Dermis microvascular lymphatic vessel endothelial cell (primary cell): ENCODE data around the gene SMIM34. TPM values are rescaled to one million over a fixed set of nuclear protein-coding genes. Genes with fewer than 3 reads are reported as not detected.
"Not testable (repeated sequence)": the region's sequence is repeated elsewhere in the genome, so short reads cannot be mapped to it uniquely, and the experiment has no call there.

Experiments used
- DNase-seq, 2 donors: peaks; one replicate each; pipeline versions ENCODE4 v3.0.0 to v3.0.0-alpha.2; 2010; ENCODE audit warnings: low read depth in 2 of 2
- total RNA-seq: library from RNA; depleted of rRNA; stranded (reverse); fragments of >200 nt; gene quantifications from 2 replicates; pipeline ENCODE4 v1.2.1, GENCODE V29; 2014

SMIM34 gene, protein sequence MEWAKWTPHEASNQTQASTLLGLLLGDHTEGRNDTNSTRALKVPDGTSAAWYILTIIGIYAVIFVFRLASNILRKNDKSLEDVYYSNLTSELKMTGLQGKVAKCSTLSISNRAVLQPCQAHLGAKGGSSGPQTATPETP
- not detected in 2 replicates for total RNA-seq

GRCh38 chr21:34423805-34424204, at the start of gene SMIM34:
Gene SMIM34 (minus strand): TSS chr21:34423951. CDS start chr21:34423839, 112 bp downstream.
- DNase-seq = not testable (repeated sequence)

DNA sequence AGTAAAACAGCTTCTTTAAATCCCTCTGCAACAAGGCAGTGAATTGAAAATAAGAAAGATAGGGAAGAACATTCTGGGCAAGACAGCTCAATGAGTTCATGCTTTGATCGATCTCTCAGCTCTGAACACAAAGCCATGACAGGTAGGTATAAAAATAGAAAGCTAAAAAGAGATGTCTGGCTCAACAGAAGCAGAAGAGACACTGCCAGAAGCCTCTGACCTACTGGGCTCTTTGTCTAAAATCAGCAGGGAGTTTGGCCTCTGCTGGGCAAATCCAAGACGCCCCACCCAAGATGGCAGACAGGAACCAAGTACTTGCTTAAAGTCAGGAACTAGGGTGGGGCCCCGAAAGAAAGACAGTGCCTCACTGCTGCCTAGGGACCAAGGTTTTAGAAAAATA, 43.6 kb upstream of the SMIM34 start:
- DNase-seq = not testable (repeated sequence)

- not testable (repeated sequence) for DNase-seq
Observed at GRCh38 chr21:34459426-34459825, 35.7 kb upstream of the SMIM34 start.

DNA sequence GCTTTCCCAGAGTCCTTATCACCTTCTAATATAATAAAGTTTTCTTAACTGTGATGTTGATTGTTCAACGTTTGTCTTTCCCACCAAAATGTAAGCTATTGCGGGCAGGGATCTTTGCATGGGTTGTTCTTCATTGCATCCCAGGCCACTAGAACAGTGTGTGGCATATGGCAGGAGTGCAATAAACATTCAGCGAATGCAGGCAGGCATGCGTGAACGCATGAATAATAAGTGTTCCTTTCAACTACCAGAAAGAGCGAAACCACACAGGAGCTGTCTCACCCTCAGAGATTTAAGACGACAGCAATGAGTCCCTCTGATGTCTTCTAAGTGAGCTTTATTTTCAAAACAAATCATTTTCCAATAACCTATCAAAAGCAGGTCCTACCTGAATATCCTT, 34.5 kb upstream of the SMIM34 start:
- DNase-seq = not testable (repeated sequence)

DNA sequence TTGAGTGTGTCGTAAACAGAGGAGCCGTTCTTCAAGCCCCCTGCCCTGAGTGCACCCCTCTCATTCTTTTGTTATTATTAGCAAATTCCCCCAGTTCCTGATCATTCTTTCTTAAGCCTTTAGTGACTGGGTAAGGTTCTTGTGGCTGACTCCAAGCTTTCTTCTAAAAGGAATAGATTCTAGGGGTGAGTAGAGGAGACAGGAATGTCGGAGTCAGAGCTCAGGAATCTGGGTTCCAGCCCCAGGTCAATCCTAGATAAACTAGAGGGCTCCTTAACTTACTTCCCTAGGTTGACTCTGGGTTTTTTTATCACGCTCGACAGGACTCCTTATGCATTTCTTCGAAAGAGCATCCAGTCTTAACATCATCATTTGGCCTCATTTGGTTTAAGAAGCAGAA, 32.4 kb upstream of the SMIM34 start:
- not testable (repeated sequence) for DNase-seq

GRCh38 chr21:34455628-34456027, 31.9 kb upstream of the SMIM34 start:
- not testable (repeated sequence) for DNase-seq

- not testable (repeated sequence) for DNase-seq
Observed at GRCh38 chr21:34447018-34447417, 23.3 kb upstream of the SMIM34 start.

- DNase-seq = not testable (repeated sequence)
Observed at GRCh38 chr21:34443486-34443885, 19.7 kb upstream of the SMIM34 start.

- not testable (repeated sequence) for DNase-seq
Observed at GRCh38 chr21:34429710-34430109, 6.0 kb upstream of the SMIM34 start.

- DNase-seq = not testable (repeated sequence)
Observed at GRCh38 chr21:34428441-34428840, 4.7 kb upstream of the SMIM34 start.

- not testable (repeated sequence) for DNase-seq
Observed at GRCh38 chr21:34427339-34427738, 3.6 kb upstream of the SMIM34 start.

DNA sequence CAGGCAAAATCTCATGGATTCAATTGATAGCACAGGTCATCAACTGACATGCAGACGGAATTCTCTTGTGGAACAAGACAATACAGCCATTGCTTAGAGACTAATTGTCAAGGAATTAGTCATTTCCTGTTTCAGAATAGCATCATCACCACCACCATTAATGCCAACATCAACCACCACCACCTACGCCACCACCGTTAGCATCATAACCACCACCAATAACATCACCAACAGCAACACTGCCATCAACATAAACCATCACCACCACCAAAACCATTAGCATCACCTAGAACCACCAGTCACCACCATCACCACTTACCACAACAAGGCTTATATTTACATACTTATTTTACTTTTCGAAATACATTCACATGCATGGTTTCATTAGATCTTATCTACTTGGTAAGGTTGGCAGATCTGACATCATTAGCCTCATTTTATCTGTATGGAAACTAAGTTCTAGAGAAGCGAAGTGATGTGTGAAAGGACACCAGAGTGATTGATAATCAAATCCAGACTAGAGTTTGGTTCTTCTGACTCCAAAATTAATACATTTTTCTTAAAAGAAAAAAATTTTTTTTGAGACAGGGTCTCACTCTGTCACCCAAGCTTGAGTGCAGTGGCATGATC, 6.2 kb downstream of the SMIM34 start:
- DNase-seq = not testable (repeated sequence)

- not testable (repeated sequence) for DNase-seq
Observed at GRCh38 chr21:34407294-34407693, 16.5 kb downstream of the SMIM34 start.

- not testable (repeated sequence) for DNase-seq
Observed at GRCh38 chr21:34406676-34407075, 17.1 kb downstream of the SMIM34 start.

- DNase-seq = not testable (repeated sequence)
Observed at GRCh38 chr21:34406102-34406501, 17.6 kb downstream of the SMIM34 start.

- not testable (repeated sequence) for DNase-seq
Observed at GRCh38 chr21:34405686-34406085, 18.1 kb downstream of the SMIM34 start.

- not testable (repeated sequence) for DNase-seq
Observed at GRCh38 chr21:34404742-34405141, 19.0 kb downstream of the SMIM34 start.

- DNase-seq = not testable (repeated sequence)
Observed at GRCh38 chr21:34400522-34400921, 23.2 kb downstream of the SMIM34 start.

- not testable (repeated sequence) for DNase-seq
Observed at GRCh38 chr21:34383724-34384415, 39.9 kb downstream of the SMIM34 start.

DNA sequence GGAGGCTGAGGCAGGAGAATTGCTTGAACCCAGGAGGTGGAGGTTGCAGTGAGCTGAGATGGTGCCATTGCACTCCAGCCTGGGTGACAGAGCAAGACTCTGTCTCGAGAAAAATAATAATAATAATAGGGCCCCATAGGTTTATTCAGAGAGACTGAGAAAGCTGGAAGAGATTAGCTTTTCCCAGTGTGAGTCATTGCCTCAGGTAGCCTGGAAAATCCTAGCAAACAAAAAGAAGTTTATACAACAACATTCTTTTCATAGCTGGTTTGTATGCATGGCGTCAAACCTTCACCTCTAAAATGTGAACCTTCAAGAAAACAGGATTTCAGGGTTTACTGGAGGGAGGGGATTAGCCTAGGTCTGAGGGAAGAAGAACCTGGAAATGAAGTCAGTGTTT, 40.6 kb downstream of the SMIM34 start:
- DNase-seq = not testable (repeated sequence)

GRCh38 chr21:34375619-34375972, 48.2 kb downstream of the SMIM34 start:
- not testable (repeated sequence) for DNase-seq

DNA sequence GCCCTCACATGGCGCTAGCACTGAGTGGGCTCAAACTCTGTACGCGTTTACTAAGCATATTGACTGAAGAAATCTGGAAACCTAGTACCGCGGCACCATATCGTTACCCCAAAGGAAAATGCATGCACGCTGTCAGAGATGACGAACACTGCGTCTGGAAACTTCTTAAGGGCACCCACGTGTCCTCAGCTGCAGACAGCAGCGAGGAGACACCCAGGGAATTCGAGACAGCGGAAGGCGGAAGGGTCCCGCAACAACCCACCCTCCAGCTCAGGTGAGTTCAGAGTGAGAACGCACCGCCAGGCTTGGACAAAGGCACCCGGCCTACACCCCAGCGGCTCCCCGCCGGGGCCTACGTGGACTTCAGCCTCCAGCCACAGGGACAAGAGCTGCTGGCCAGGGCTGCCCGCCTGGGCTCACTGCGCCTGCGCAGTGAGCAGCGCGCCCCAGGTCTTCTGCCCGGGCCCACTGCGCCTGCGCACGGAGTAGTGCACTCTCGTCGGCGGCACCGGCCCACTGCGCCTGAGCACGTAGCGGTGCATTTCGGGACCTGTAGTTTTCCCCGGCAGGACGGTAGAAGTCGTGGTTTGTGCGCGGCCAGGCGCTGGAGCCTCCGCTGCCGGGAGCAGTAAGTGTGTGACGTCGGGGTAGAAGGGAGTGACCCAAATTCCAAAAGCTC, 48.7 kb downstream of the SMIM34 start, which contains the start of gene SMIM11:
Gene SMIM11, plus strand, starts transcription at position 568 of the 679 bp plus-strand sequence. CDS start 3,998 bp downstream, outside the sequence.
- not testable (repeated sequence) for DNase-seq
